NCI-H2196 (cell line): ENCODE results near the gene POLDIP3.
"Not testable (repeated sequence)": the region's sequence is repeated elsewhere in the genome, so short reads cannot be mapped to it uniquely, and the experiment has no call there.

ENCODE experiments used
- DNase-seq: peaks from one replicate; lab custom pipeline; 2025; ENCODE audit not compliant: unreplicated experiment; lab: John Stamatoyannopoulos, UW

The POLDIP3 gene

GRCh38 chr22:42587588-42588175 lies 27.0 kb downstream of the POLDIP3 start:
- no peak for DNase-seq

GRCh38 chr22:42586381-42586780 lies 28.3 kb downstream of the POLDIP3 start:
- DNase-seq: no peak

- no peak for DNase-seq
Measured at GRCh38 chr22:42585096-42585495, 29.6 kb downstream of the POLDIP3 start.

GRCh38 chr22:42584364-42584940 lies 30.2 kb downstream of the POLDIP3 start:
- DNase-seq: no peak

- no peak for DNase-seq
Measured at GRCh38 chr22:42582987-42583386, 31.7 kb downstream of the POLDIP3 start.

- DNase-seq: peak; percentile 76
Measured at GRCh38 chr22:42581762-42582716, 32.6 kb downstream of the POLDIP3 start.

- not testable (repeated sequence) for DNase-seq
Measured at GRCh38 chr22:42581194-42581761, 33.4 kb downstream of the POLDIP3 start.

GRCh38 chr22:42580040-42580439 lies 34.6 kb downstream of the POLDIP3 start:
- DNase-seq: not testable (repeated sequence)

- DNase-seq: no peak
Measured at GRCh38 chr22:42577623-42578240, 37.0 kb downstream of the POLDIP3 start.

GRCh38 chr22:42577141-42577540 lies 37.5 kb downstream of the POLDIP3 start:
- not testable (repeated sequence) for DNase-seq

GRCh38 chr22:42575996-42576574 lies 38.6 kb downstream of the POLDIP3 start:
- not testable (repeated sequence) for DNase-seq

GRCh38 chr22:42574468-42574867 lies 40.2 kb downstream of the POLDIP3 start:
- not testable (repeated sequence) for DNase-seq

GRCh38 chr22:42574046-42574445 lies 40.6 kb downstream of the POLDIP3 start:
- not testable (repeated sequence) for DNase-seq

GRCh38 chr22:42571068-42571467 lies 43.6 kb downstream of the POLDIP3 start:
- DNase-seq: not testable (repeated sequence)

- DNase-seq: not testable (repeated sequence)
Measured at GRCh38 chr22:42570580-42570979, 44.1 kb downstream of the POLDIP3 start.

- DNase-seq: not testable (repeated sequence)
Measured at GRCh38 chr22:42567950-42568349, 46.7 kb downstream of the POLDIP3 start.

GRCh38 chr22:42565956-42566355 lies 48.7 kb downstream of the POLDIP3 start:
- DNase-seq: no peak

GRCh38 chr22:42564699-42565098 lies 50.0 kb downstream of the POLDIP3 start:
- no peak for DNase-seq

GRCh38 chr22:42563943-42564342 lies 50.7 kb downstream of the POLDIP3 start:
- not testable (repeated sequence) for DNase-seq

- no peak for DNase-seq
Measured at GRCh38 chr22:42562684-42563083, 52.0 kb downstream of the POLDIP3 start.

- DNase-seq: no peak
Measured at GRCh38 chr22:42562279-42562678, 52.4 kb downstream of the POLDIP3 start.
